Measurements from ENCODE around the gene PRRG3. TPM values are rescaled to one million over a fixed set of nuclear protein-coding genes. Genes with fewer than 3 reads are reported as not detected.
A peak's percentile ranks its signal among the peaks of the same experiment; 100 is the strongest.

Gene PRRG3
- total RNA-seq, 1 donor from 2014 or later, result 0.98 TPM

GRCh38 chrX:151746502-151746901, 51.2 kb downstream of the PRRG3 start:
- TF ChIP-seq POLR2AphosphoS5 (IDR thresholded peaks at IDR 0.05; ENCODE audit: insufficient read depth in 1 of 2, low read depth in 1 of 2) (no peak), POLR2A (IDR thresholded peaks at IDR 0.05) (no peak), CTCF (IDR thresholded peaks at IDR 0.05) (no peak)
- H3K4me3 ChIP-seq, result no peak overlapping the region
- H3K4me1 ChIP-seq, result no peaks in the 10 kb centered on the region
- no peak for DNase-seq (ENCODE audit: extremely low spot score in 2 of 2)
- H3K9me3 ChIP-seq, result no peaks in the 10 kb centered on the region
- no peak overlapping the region for H3K27ac ChIP-seq
- no peaks in the 10 kb centered on the region for H3K36me3 ChIP-seq
- intact Hi-C loops (cut with DNase I), result no loop called here
- no peaks in the 10 kb centered on the region for H3K27me3 ChIP-seq

GRCh38 chrX:151750511-151750910, 55.3 kb downstream of the PRRG3 start:
- Histone ChIP-seq H3K4me1 (peaks cover 9% of the 10 kb centered on the region), H3K36me3 (no peaks in the 10 kb centered on the region), H3K27ac (no peak overlapping the region), H3K9me3 (no peaks in the 10 kb centered on the region), H3K4me3 (no peak overlapping the region), H3K27me3 (no peaks in the 10 kb centered on the region)
- DNase-seq (ENCODE audit: extremely low spot score in 2 of 2), result no peak
- no peak for TF ChIP-seq POLR2A (IDR thresholded peaks at IDR 0.05)
- TF ChIP-seq POLR2AphosphoS5 (IDR thresholded peaks at IDR 0.05; ENCODE audit: insufficient read depth in 1 of 2, low read depth in 1 of 2), result no peak
- no peak for TF ChIP-seq CTCF (IDR thresholded peaks at IDR 0.05)
- intact Hi-C loops (cut with DNase I), result no loop called here

GRCh38 chrX:151752847-151753246, 57.6 kb downstream of the PRRG3 start:
- H3K27me3 ChIP-seq, result no peaks in the 10 kb centered on the region
- intact Hi-C loops (cut with DNase I), result no loop called here
- H3K9me3 ChIP-seq, result no peaks in the 10 kb centered on the region
- H3K4me3 ChIP-seq, result no peak overlapping the region
- DNase-seq (ENCODE audit: extremely low spot score in 2 of 2), result no peak
- TF ChIP-seq POLR2A (IDR thresholded peaks at IDR 0.05), result no peak
- no peak for TF ChIP-seq CTCF (IDR thresholded peaks at IDR 0.05)
- TF ChIP-seq POLR2AphosphoS5 (IDR thresholded peaks at IDR 0.05; ENCODE audit: insufficient read depth in 1 of 2, low read depth in 1 of 2), result no peak
- H3K4me1 ChIP-seq, result peaks cover 9% of the 10 kb centered on the region
- no peak overlapping the region for H3K27ac ChIP-seq
- no peaks in the 10 kb centered on the region for H3K36me3 ChIP-seq

- TF ChIP-seq POLR2AphosphoS5 (IDR thresholded peaks at IDR 0.05; ENCODE audit: insufficient read depth in 1 of 2, low read depth in 1 of 2) (peak in 1 of 2 donors; percentile 10), CTCF (IDR thresholded peaks at IDR 0.05) (peak in 2 of 3 experiments; percentile 74 to 80), POLR2A (IDR thresholded peaks at IDR 0.05) (no peak)
- DNase-seq (ENCODE audit: extremely low spot score in 2 of 2), result no peak
- no peak overlapping the region for H3K27ac ChIP-seq
- H3K4me3 ChIP-seq, result no peak overlapping the region
- H3K27me3 ChIP-seq, result no peaks in the 10 kb centered on the region
- intact Hi-C loops (cut with DNase I), result no loop called here
- H3K4me1 ChIP-seq, result peaks cover 9% of the 10 kb centered on the region
- no peaks in the 10 kb centered on the region for H3K9me3 ChIP-seq
- no peaks in the 10 kb centered on the region for H3K36me3 ChIP-seq
Measured at GRCh38 chrX:151753313-151754046, 58.2 kb downstream of the PRRG3 start.

GRCh38 chrX:151754047-151754429, 58.8 kb downstream of the PRRG3 start:
- intact Hi-C loops (cut with DNase I), result no loop called here
- DNase-seq (ENCODE audit: extremely low spot score in 2 of 2), result no peak

More at GRCh38 chrX:151754047-151754429, 58.8 kb downstream of the PRRG3 start:
- Histone ChIP-seq H3K4me3 (no peak overlapping the region), H3K9me3 (no peaks in the 10 kb centered on the region), H3K4me1 (peaks cover 9% of the 10 kb centered on the region), H3K27me3 (no peaks in the 10 kb centered on the region), H3K27ac (no peak overlapping the region), H3K36me3 (no peaks in the 10 kb centered on the region)
- TF ChIP-seq POLR2AphosphoS5 (IDR thresholded peaks at IDR 0.05; ENCODE audit: insufficient read depth in 1 of 2, low read depth in 1 of 2) (no peak), CTCF (IDR thresholded peaks at IDR 0.05) (no peak), POLR2A (IDR thresholded peaks at IDR 0.05) (no peak)
